Measurements from ENCODE around the gene KRT7. TPM values are rescaled to one million over a fixed set of nuclear protein-coding genes. Genes with fewer than 3 reads are reported as not detected.

The KRT7 gene
- total RNA-seq, 1 experiment from 2014 or later: 302 TPM

GRCh38 chr12:52206304-52207040 is 26.6 kb upstream of the KRT7 start:
- DNase-seq: no peak

GRCh38 chr12:52207106-52207505 is 25.9 kb upstream of the KRT7 start:
- no peak for DNase-seq
- no peaks in the 10 kb centered on the region for H3K27me3 ChIP-seq
- no peak overlapping the region for H3K4me3 ChIP-seq
- no peaks in the 10 kb centered on the region for H3K36me3 ChIP-seq
- H3K9me3 ChIP-seq: no peaks in the 10 kb centered on the region

More at GRCh38 chr12:52206304-52207040, 26.6 kb upstream of the KRT7 start:
- Histone ChIP-seq H3K4me3 (no peak overlapping the region), H3K9me3 (no peaks in the 10 kb centered on the region), H3K36me3 (no peaks in the 10 kb centered on the region), H3K27me3 (no peaks in the 10 kb centered on the region)

- no peaks in the 10 kb centered on the region for H3K9me3 ChIP-seq
- DNase-seq: peak; percentile 92
- no peaks in the 10 kb centered on the region for H3K36me3 ChIP-seq
- H3K4me3 ChIP-seq: no peak overlapping the region
- H3K27me3 ChIP-seq: no peaks in the 10 kb centered on the region
These were observed 25.1 kb upstream of the KRT7 start for GRCh38 chr12:52207895-52208294.

- DNase-seq: no peak
- Histone ChIP-seq H3K4me3 (no peak overlapping the region), H3K9me3 (no peaks in the 10 kb centered on the region), H3K27me3 (no peaks in the 10 kb centered on the region), H3K36me3 (no peaks in the 10 kb centered on the region)
These were observed 24.4 kb upstream of the KRT7 start for GRCh38 chr12:52208424-52209165.

GRCh38 chr12:52209321-52209720 is 23.7 kb upstream of the KRT7 start:
- no peaks in the 10 kb centered on the region for H3K27me3 ChIP-seq
- no peak for DNase-seq
- H3K36me3 ChIP-seq: no peaks in the 10 kb centered on the region
- H3K4me3 ChIP-seq: no peak overlapping the region
- no peaks in the 10 kb centered on the region for H3K9me3 ChIP-seq

- DNase-seq: peak; percentile 69
- H3K4me3 ChIP-seq: no peak overlapping the region
- no peaks in the 10 kb centered on the region for H3K9me3 ChIP-seq
- no peaks in the 10 kb centered on the region for H3K36me3 ChIP-seq
- no peaks in the 10 kb centered on the region for H3K27me3 ChIP-seq
These were observed 22.7 kb upstream of the KRT7 start for GRCh38 chr12:52210186-52210924.

GRCh38 chr12:52210925-52211650 is 22.0 kb upstream of the KRT7 start:
- H3K27me3 ChIP-seq: no peaks in the 10 kb centered on the region
- DNase-seq: no peak

GRCh38 chr12:52211716-52212585 is 21.1 kb upstream of the KRT7 start:
- Histone ChIP-seq H3K4me3 (no peak overlapping the region), H3K27me3 (no peaks in the 10 kb centered on the region), H3K9me3 (no peaks in the 10 kb centered on the region), H3K36me3 (no peaks in the 10 kb centered on the region)
- DNase-seq: no peak

More at GRCh38 chr12:52210925-52211650, 22.0 kb upstream of the KRT7 start:
- Histone ChIP-seq H3K36me3 (no peaks in the 10 kb centered on the region), H3K9me3 (no peaks in the 10 kb centered on the region), H3K4me3 (no peak overlapping the region)

- no peak for DNase-seq
- no peaks in the 10 kb centered on the region for H3K9me3 ChIP-seq
These were observed 20.1 kb upstream of the KRT7 start for GRCh38 chr12:52212701-52213563.

GRCh38 chr12:52213564-52214420 is 19.3 kb upstream of the KRT7 start:
- DNase-seq: peak; percentile 70
- Histone ChIP-seq H3K27me3 (no peaks in the 10 kb centered on the region), H3K4me3 (no peak overlapping the region), H3K9me3 (no peaks in the 10 kb centered on the region), H3K36me3 (no peaks in the 10 kb centered on the region)

More at GRCh38 chr12:52212701-52213563, 20.1 kb upstream of the KRT7 start:
- Histone ChIP-seq H3K27me3 (no peaks in the 10 kb centered on the region), H3K36me3 (no peaks in the 10 kb centered on the region), H3K4me3 (no peak overlapping the region)

GRCh38 chr12:52214421-52214802 is 18.6 kb upstream of the KRT7 start:
- H3K9me3 ChIP-seq: no peaks in the 10 kb centered on the region
- no peaks in the 10 kb centered on the region for H3K36me3 ChIP-seq
- H3K4me3 ChIP-seq: no peak overlapping the region
- DNase-seq: no peak
- H3K27me3 ChIP-seq: no peaks in the 10 kb centered on the region

- H3K27me3 ChIP-seq: no peaks in the 10 kb centered on the region
- DNase-seq: peak; percentile 91
- H3K4me3 ChIP-seq: no peak overlapping the region
- H3K36me3 ChIP-seq: no peaks in the 10 kb centered on the region
- no peaks in the 10 kb centered on the region for H3K9me3 ChIP-seq
These were observed 17.4 kb upstream of the KRT7 start for GRCh38 chr12:52215587-52216031.

GRCh38 chr12:52216100-52216499 is 16.9 kb upstream of the KRT7 start:
- DNase-seq: no peak
- Histone ChIP-seq H3K36me3 (no peaks in the 10 kb centered on the region), H3K9me3 (no peaks in the 10 kb centered on the region), H3K4me3 (no peak overlapping the region), H3K27me3 (no peaks in the 10 kb centered on the region)

- peak; percentile 36 for DNase-seq
- Histone ChIP-seq H3K4me3 (no peak overlapping the region), H3K36me3 (no peaks in the 10 kb centered on the region), H3K27me3 (no peaks in the 10 kb centered on the region), H3K9me3 (no peaks in the 10 kb centered on the region)
These were observed 16.2 kb upstream of the KRT7 start for GRCh38 chr12:52216807-52217206.

Data from MG63 (cell line).